SJCRH30 (cell line): Measurements from ENCODE around the gene SYT3. TPM values are rescaled to one million over a fixed set of nuclear protein-coding genes. Genes with fewer than 3 reads are reported as not detected.

Source experiments
- DNase-seq, 2 experiments: peaks; one replicate each; pipeline ENCODE4 v3.0.0-alpha.2; 2015 to 2020
- H3K27ac ChIP-seq: fragments of 250-450 bp; sonication (Bioruptor Pico); 2 replicates; pipeline ENCODE4 v1.5.1; 2020; ENCODE audit warnings: mild to moderate bottlenecking, moderate library complexity
- H3K27me3 ChIP-seq: fragments of 250-450 bp; sonication (Bioruptor Pico); 2 replicates; pipeline ENCODE4 v1.5.1; 2020; ENCODE audit warnings: mild to moderate bottlenecking, moderate library complexity
- H3K36me3 ChIP-seq: fragments of 250-450 bp; sonication (Bioruptor Pico); 2 replicates; pipeline ENCODE4 v1.5.1; 2020; ENCODE audit warnings: mild to moderate bottlenecking, moderate library complexity
- H3K4me1 ChIP-seq: fragments of 250-450 bp; sonication (Bioruptor Pico); 2 replicates; pipeline ENCODE4 v1.5.1; 2020; ENCODE audit warnings: mild to moderate bottlenecking, moderate library complexity
- H3K4me3 ChIP-seq: fragments of 250-450 bp; sonication (Bioruptor Pico); 2 replicates; pipeline ENCODE4 v1.5.1; 2020; ENCODE audit warnings: mild to moderate bottlenecking, moderate library complexity
- H3K9me3 ChIP-seq: fragments of 250-450 bp; sonication (Bioruptor Pico); replicated peaks from 2 replicates; pipeline ENCODE4 v1.5.1; 2020; ENCODE audit warnings: mild to moderate bottlenecking, moderate library complexity
- total RNA-seq: library from RNA; depleted of rRNA; stranded (reverse); fragments of >200 nt; shearing (Covaris generic); gene quantifications from 2 replicates; pipeline ENCODE4 v1.2.3, GENCODE V29; 2014

SYT3 gene
- total RNA-seq, 1 experiment from 2014 or later, result 1.8 TPM

GRCh38 chr19:50657222-50657669 is 17.6 kb upstream of the SYT3 start:
- Histone ChIP-seq H3K36me3 (no peaks in the 10 kb centered on the region), H3K27ac (no peak overlapping the region), H3K4me1 (no peaks in the 10 kb centered on the region), H3K9me3 (no peaks in the 10 kb centered on the region), H3K4me3 (no peak overlapping the region), H3K27me3 (0 out of 2 replicates have a peak, but pooled peaks cover 3% of the 10 kb centered on the region)
- DNase-seq, result no peak

- H3K4me3 ChIP-seq, result no peak overlapping the region
- H3K4me1 ChIP-seq, result no peaks in the 10 kb centered on the region
Observed at GRCh38 chr19:50654882-50655281, 15.2 kb upstream of the SYT3 start.

GRCh38 chr19:50652722-50653121 is 13.0 kb upstream of the SYT3 start:
- no peak overlapping the region for H3K27ac ChIP-seq
- no peak for DNase-seq
- no peaks in the 10 kb centered on the region for H3K4me1 ChIP-seq

More at GRCh38 chr19:50654882-50655281, 15.2 kb upstream of the SYT3 start:
- Histone ChIP-seq H3K9me3 (no peaks in the 10 kb centered on the region), H3K36me3 (no peaks in the 10 kb centered on the region), H3K27ac (no peak overlapping the region), H3K27me3 (0 out of 2 replicates have a peak, but pooled peaks cover 6% of the 10 kb centered on the region)
- no peak for DNase-seq

GRCh38 chr19:50651174-50651573 is 11.5 kb upstream of the SYT3 start:
- H3K27ac ChIP-seq, result no peak overlapping the region

More at GRCh38 chr19:50652722-50653121, 13.0 kb upstream of the SYT3 start:
- H3K27me3 ChIP-seq, result 0 out of 2 replicates have a peak, but pooled peaks cover 6% of the 10 kb centered on the region
- no peaks in the 10 kb centered on the region for H3K9me3 ChIP-seq
- H3K4me3 ChIP-seq, result no peak overlapping the region
- no peaks in the 10 kb centered on the region for H3K36me3 ChIP-seq

GRCh38 chr19:50649433-50650391 is 10.0 kb upstream of the SYT3 start, which contains the start of gene C19orf81:
Gene C19orf81, plus strand, starts transcription at chr19:50649445. Its CDS starts 0 bp downstream, at chr19:50649445.
- H3K36me3 ChIP-seq, result no peaks in the 10 kb centered on the region
- no peaks in the 10 kb centered on the region for H3K9me3 ChIP-seq
- no peak within 1 kb of the TSS for H3K27ac ChIP-seq
- DNase-seq, result peak; percentile 26 to 54
- H3K4me3 ChIP-seq, result no peak within 1 kb of the TSS
- H3K4me1 ChIP-seq, result no peaks in the 10 kb centered on the region
- 0 out of 2 replicates have a peak, but pooled peaks cover 6% of the 10 kb centered on the region for H3K27me3 ChIP-seq

More at GRCh38 chr19:50651174-50651573, 11.5 kb upstream of the SYT3 start:
- no peaks in the 10 kb centered on the region for H3K9me3 ChIP-seq
- 0 out of 2 replicates have a peak, but pooled peaks cover 6% of the 10 kb centered on the region for H3K27me3 ChIP-seq
- H3K4me1 ChIP-seq, result no peaks in the 10 kb centered on the region
- DNase-seq, result no peak
- no peaks in the 10 kb centered on the region for H3K36me3 ChIP-seq
- H3K4me3 ChIP-seq, result no peak overlapping the region

- H3K27me3 ChIP-seq, result 0 out of 2 replicates have a peak, but pooled peaks cover 6% of the 10 kb centered on the region
- H3K4me1 ChIP-seq, result no peaks in the 10 kb centered on the region
- H3K4me3 ChIP-seq, result no peak overlapping the region
- no peak overlapping the region for H3K27ac ChIP-seq
- no peaks in the 10 kb centered on the region for H3K9me3 ChIP-seq
- no peaks in the 10 kb centered on the region for H3K36me3 ChIP-seq
- no peak for DNase-seq
Observed at GRCh38 chr19:50648659-50649058, 9.0 kb upstream of the SYT3 start.

GRCh38 chr19:50647879-50648615 is 8.4 kb upstream of the SYT3 start:
- H3K27ac ChIP-seq, result no peak overlapping the region
- DNase-seq, result no peak
- H3K4me1 ChIP-seq, result no peaks in the 10 kb centered on the region
- H3K4me3 ChIP-seq, result no peak overlapping the region
- H3K36me3 ChIP-seq, result no peaks in the 10 kb centered on the region
- H3K9me3 ChIP-seq, result no peaks in the 10 kb centered on the region
- 0 out of 2 replicates have a peak, but pooled peaks cover 6% of the 10 kb centered on the region for H3K27me3 ChIP-seq

- H3K27ac ChIP-seq, result no peak overlapping the region
- no peaks in the 10 kb centered on the region for H3K4me1 ChIP-seq
- no peak overlapping the region for H3K4me3 ChIP-seq
- 0 out of 2 replicates have a peak, but pooled peaks cover 3% of the 10 kb centered on the region for H3K27me3 ChIP-seq
- no peaks in the 10 kb centered on the region for H3K36me3 ChIP-seq
- no peak for DNase-seq
- no peaks in the 10 kb centered on the region for H3K9me3 ChIP-seq
Observed at GRCh38 chr19:50646074-50646807, 6.6 kb upstream of the SYT3 start.

GRCh38 chr19:50645107-50645506 is 5.4 kb upstream of the SYT3 start:
- Histone ChIP-seq H3K4me3 (no peak overlapping the region), H3K36me3 (no peaks in the 10 kb centered on the region), H3K4me1 (no peaks in the 10 kb centered on the region), H3K27ac (no peak overlapping the region), H3K9me3 (no peaks in the 10 kb centered on the region), H3K27me3 (peaks cover 3% of the 10 kb centered on the region; the same call in 1 of the 2 replicates)
- no peak for DNase-seq

GRCh38 chr19:50644315-50644915 is 4.7 kb upstream of the SYT3 start:
- Histone ChIP-seq H3K4me1 (no peaks in the 10 kb centered on the region), H3K9me3 (no peaks in the 10 kb centered on the region), H3K27ac (no peak overlapping the region), H3K4me3 (no peak overlapping the region), H3K36me3 (no peaks in the 10 kb centered on the region), H3K27me3 (peaks cover 6% of the 10 kb centered on the region; the same call in 1 of the 2 replicates)
- DNase-seq, result no peak

GRCh38 chr19:50640368-50640767 is 687 bp upstream of the SYT3 start:
- Histone ChIP-seq H3K36me3 (no peaks in the 10 kb centered on the region), H3K27me3 (peaks cover 6% of the 10 kb centered on the region; the same call in 1 of the 2 replicates), H3K9me3 (no peaks in the 10 kb centered on the region), H3K4me1 (no peaks in the 10 kb centered on the region), H3K27ac (no peak overlapping the region), H3K4me3 (no peak overlapping the region)
- DNase-seq, result no peak

GRCh38 chr19:50638600-50638999 is 1.1 kb downstream of the SYT3 start:
- Histone ChIP-seq H3K27me3 (peaks cover 6% of the 10 kb centered on the region; the same call in 1 of the 2 replicates), H3K27ac (no peak overlapping the region), H3K36me3 (no peaks in the 10 kb centered on the region), H3K9me3 (peaks cover 6% of the 10 kb centered on the region), H3K4me3 (no peak overlapping the region), H3K4me1 (no peaks in the 10 kb centered on the region)
- no peak for DNase-seq

- no peaks in the 10 kb centered on the region for H3K4me1 ChIP-seq
- no peak for DNase-seq
- H3K27me3 ChIP-seq, result peaks cover 6% of the 10 kb centered on the region; the same call in 1 of the 2 replicates
- H3K9me3 ChIP-seq, result peaks cover 8% of the 10 kb centered on the region
- no peak overlapping the region for H3K27ac ChIP-seq
- no peak overlapping the region for H3K4me3 ChIP-seq
- H3K36me3 ChIP-seq, result no peaks in the 10 kb centered on the region
Observed at GRCh38 chr19:50636317-50637085, 3.2 kb downstream of the SYT3 start.
